Parathyroid adenoma (tissue), 2 donors: ENCODE measurements around the gene AGA.

Experiments used
- H2AFZ ChIP-seq: fragments of 300-600 bp; sonication (generic); one replicate; pipeline ENCODE4 v1.7.0; 2017; ENCODE audit warnings: antibody characterized with exemption, mild to moderate bottlenecking
- H3K27ac ChIP-seq: fragments of 300-600 bp; sonication (generic); one replicate; pipeline ENCODE4 v1.7.0; 2017
- H3K27me3 ChIP-seq: fragments of 300-600 bp; sonication (generic); one replicate; pipeline ENCODE4 v1.7.0; 2017; ENCODE audit warnings: low read length; ENCODE audit not compliant: control insufficient read depth, insufficient read depth
- H3K36me3 ChIP-seq: fragments of 300-600 bp; sonication (generic); one replicate; pipeline ENCODE4 v1.7.0; 2017; ENCODE audit warnings: low read length; ENCODE audit not compliant: control insufficient read depth, insufficient read depth
- H3K4me1 ChIP-seq: fragments of 300-600 bp; sonication (generic); one replicate; pipeline ENCODE4 v1.7.0; 2017; ENCODE audit warnings: control low read depth
- H3K4me2 ChIP-seq: fragments of 300-600 bp; sonication (generic); one replicate; pipeline ENCODE4 v1.7.0; 2017; ENCODE audit warnings: low read length
- H3K4me3 ChIP-seq: fragments of 300-600 bp; sonication (generic); one replicate; pipeline ENCODE4 v1.7.0; 2017; ENCODE audit warnings: low read depth, low read length
- H3K79me2 ChIP-seq: fragments of 300-600 bp; sonication (generic); one replicate; pipeline ENCODE4 v1.7.0; 2017; ENCODE audit warnings: control low read depth
- H3K9ac ChIP-seq: fragments of 300-600 bp; sonication (generic); one replicate; pipeline ENCODE4 v1.7.0; 2017; ENCODE audit warnings: mild to moderate bottlenecking
- H3K9me3 ChIP-seq: fragments of 300-600 bp; sonication (generic); one replicate; pipeline ENCODE4 v1.7.0; 2017; ENCODE audit warnings: low read length; ENCODE audit not compliant: control insufficient read depth
- CTCF ChIP-seq: fragments of 300-600 bp; sonication (generic); IDR thresholded peaks from one replicate; pipeline ENCODE4 v1.7.0; 2017; ENCODE audit warnings: antibody characterized with exemption, mild to moderate bottlenecking
- donor health status: primary hyperparathyroidism.

The AGA gene

GRCh38 chr4:177410566-177410965 is 31.7 kb downstream of the AGA start:
- Histone ChIP-seq H3K4me2 (no peak overlapping the region), H3K4me1 (peaks cover 5% of the 10 kb centered on the region), H3K4me3 (no peak overlapping the region), H3K27ac (no peak overlapping the region), H3K9ac (no peak overlapping the region), H2AFZ (no peak overlapping the region), H3K27me3 (no peaks in the 10 kb centered on the region), H3K79me2 (no peaks in the 10 kb centered on the region), H3K9me3 (no peaks in the 10 kb centered on the region), H3K36me3 (no peaks in the 10 kb centered on the region)
- TF ChIP-seq CTCF = no peak

- no peaks in the 10 kb centered on the region for H3K27me3 ChIP-seq
- H3K4me1 ChIP-seq = peaks cover 7% of the 10 kb centered on the region
- H3K79me2 ChIP-seq = no peaks in the 10 kb centered on the region
- no peak overlapping the region for H3K4me3 ChIP-seq
- no peak overlapping the region for H3K4me2 ChIP-seq
- H3K36me3 ChIP-seq = no peaks in the 10 kb centered on the region
- no peak overlapping the region for H2AFZ ChIP-seq
- H3K9ac ChIP-seq = no peak overlapping the region
- no peak overlapping the region for H3K27ac ChIP-seq
- H3K9me3 ChIP-seq = no peaks in the 10 kb centered on the region
- TF ChIP-seq CTCF = no peak
These were observed 34.2 kb downstream of the AGA start for GRCh38 chr4:177408023-177408422.

GRCh38 chr4:177405508-177405907 is 36.7 kb downstream of the AGA start:
- Histone ChIP-seq H3K79me2 (no peaks in the 10 kb centered on the region), H3K9ac (no peak overlapping the region), H3K27ac (no peak overlapping the region), H3K36me3 (no peaks in the 10 kb centered on the region), H3K9me3 (no peaks in the 10 kb centered on the region), H3K27me3 (no peaks in the 10 kb centered on the region), H3K4me1 (peaks cover 7% of the 10 kb centered on the region), H3K4me2 (no peak overlapping the region), H2AFZ (peak overlapping the region; percentile 17), H3K4me3 (no peak overlapping the region)
- TF ChIP-seq CTCF = no peak

- Histone ChIP-seq H3K4me1 (peaks cover 7% of the 10 kb centered on the region), H3K27ac (no peak overlapping the region), H3K4me3 (no peak overlapping the region), H3K27me3 (no peaks in the 10 kb centered on the region), H3K9ac (no peak overlapping the region), H3K36me3 (no peaks in the 10 kb centered on the region), H3K9me3 (no peaks in the 10 kb centered on the region), H3K79me2 (no peaks in the 10 kb centered on the region), H2AFZ (no peak overlapping the region), H3K4me2 (no peak overlapping the region)
- no peak for TF ChIP-seq CTCF
These were observed 37.3 kb downstream of the AGA start for GRCh38 chr4:177404986-177405385.

GRCh38 chr4:177404342-177404741 is 37.9 kb downstream of the AGA start:
- H3K9me3 ChIP-seq = no peaks in the 10 kb centered on the region
- no peaks in the 10 kb centered on the region for H3K79me2 ChIP-seq
- no peak for TF ChIP-seq CTCF

More at GRCh38 chr4:177404342-177404741, 37.9 kb downstream of the AGA start:
- Histone ChIP-seq H3K4me1 (peaks cover 7% of the 10 kb centered on the region), H3K9ac (no peak overlapping the region), H3K36me3 (no peaks in the 10 kb centered on the region), H3K27ac (no peak overlapping the region), H3K4me3 (no peak overlapping the region), H2AFZ (no peak overlapping the region), H3K4me2 (no peak overlapping the region), H3K27me3 (no peaks in the 10 kb centered on the region)
